Stomach (tissue), 4 donors: ENCODE results near the gene TMEM222.

Experiments used
- CTCF ChIP-seq, 7 experiments: fragments of 450-650 bp in 4 of 7; fragments of 200-600 bp in 3 of 7; sonication (generic) in 3 of 7; IDR thresholded peaks; one replicate each; pipeline ENCODE4 v1.5.1; 2016 to 2019; ENCODE audit warnings: antibody characterized with exemption in 7 of 7, control low read depth in 2 of 7, mild to moderate bottlenecking in 1 of 7
- POLR2A ChIP-seq, 4 donors: fragments of 450-650 bp; IDR thresholded peaks; one replicate each; pipeline ENCODE4 v1.6.1; 2016; ENCODE audit warnings: antibody characterized with exemption in 4 of 4, control low read depth in 2 of 4, mild to moderate bottlenecking in 1 of 4, moderate library complexity in 1 of 4
- POLR2AphosphoS5 ChIP-seq, 3 donors: sonication (generic); formaldehyde crosslinking; IDR thresholded peaks; one replicate each; pipeline ENCODE4 v1.6.1; 2016; ENCODE audit warnings: antibody characterized with exemption in 3 of 3

GRCh38 chr1:27300341-27301051, 21.5 kb upstream of the TMEM222 start:
- TF ChIP-seq POLR2AphosphoS5 (IDR thresholded peaks at IDR 0.05), result peak in 1 of 3 donors; percentile 65
- TF ChIP-seq CTCF (IDR thresholded peaks at IDR 0.05), result peak in 6 of 7 experiments; percentile 88 to 100 (median 99)
- no peak for TF ChIP-seq POLR2A (IDR thresholded peaks at IDR 0.05)
